Spleen (tissue), 7 donors: ENCODE results near the gene ZNF544.

Experiments
- POLR2A ChIP-seq, 3 donors: fragments of 450-650 bp; IDR thresholded peaks; one replicate each; pipeline ENCODE4 v1.5.1; 2017; ENCODE audit warnings: antibody characterized with exemption in 3 of 3, mild to moderate bottlenecking in 1 of 3
- POLR2AphosphoS5 ChIP-seq, 3 donors: sonication (generic); formaldehyde crosslinking; IDR thresholded peaks; one replicate each; pipeline ENCODE4 v1.5.1; 2017; ENCODE audit warnings: antibody characterized with exemption in 3 of 3
- TF ChIP-seq, protein P1 (sequence below), 11 experiments: fragments of 200-600 bp in 7 of 11; fragments of 450-650 bp in 4 of 11; sonication (generic) in 4 of 11; IDR thresholded peaks in 8 of 11; conservative IDR thresholded peaks in 3 of 11; 1 replicate in 7 of 11; 2 replicates in 4 of 11; pipeline versions ENCODE4 v1.4.0 to v1.8.0; 2016 to 2021; ENCODE audit warnings: antibody characterized with exemption in 11 of 11, inconsistent platforms in 4 of 11, mild to moderate bottlenecking in 1 of 11
- donor health status: DM: no; HTN: no; CAD: no; lungs with moderate emphysema.
- donor health status: DM: no; HTN: no; CAD: no.
- donor health status: DM: no; HTN: no; CAD: no.

DNA sequence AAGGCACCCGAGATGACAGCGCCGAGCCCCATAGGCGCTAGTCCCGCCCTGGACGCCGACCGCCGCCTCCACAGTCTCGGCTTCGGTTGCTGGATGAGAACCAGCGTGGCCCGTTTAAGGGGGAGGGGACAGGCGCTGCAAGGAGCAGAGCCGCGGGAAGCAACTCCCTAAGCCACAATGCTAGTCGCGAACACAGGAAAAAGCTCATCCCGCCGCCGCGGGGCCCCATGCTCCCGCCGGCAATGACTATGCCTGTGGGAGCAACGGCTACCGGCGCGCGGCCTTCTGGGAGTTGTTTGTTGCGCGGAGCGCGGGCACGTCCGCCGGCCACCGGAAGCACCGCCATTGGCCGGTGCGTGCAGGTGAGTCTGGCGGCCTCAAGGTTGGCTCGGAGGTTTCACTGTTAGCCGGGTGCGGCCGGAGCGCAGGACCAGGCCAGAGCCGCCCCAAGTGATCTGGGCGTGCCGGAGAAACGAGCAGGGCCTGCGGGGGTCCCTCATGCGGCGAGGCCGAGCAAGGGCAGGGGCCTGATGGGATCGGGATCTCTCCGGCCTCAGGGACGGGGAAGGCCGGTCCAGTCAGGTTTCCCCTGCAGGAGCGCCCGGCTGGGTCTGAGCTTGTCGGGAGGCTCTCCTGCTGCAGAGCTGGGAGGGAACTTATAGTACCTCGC is at the start of gene ZNF544:
- TF ChIP-seq, protein P1, sequence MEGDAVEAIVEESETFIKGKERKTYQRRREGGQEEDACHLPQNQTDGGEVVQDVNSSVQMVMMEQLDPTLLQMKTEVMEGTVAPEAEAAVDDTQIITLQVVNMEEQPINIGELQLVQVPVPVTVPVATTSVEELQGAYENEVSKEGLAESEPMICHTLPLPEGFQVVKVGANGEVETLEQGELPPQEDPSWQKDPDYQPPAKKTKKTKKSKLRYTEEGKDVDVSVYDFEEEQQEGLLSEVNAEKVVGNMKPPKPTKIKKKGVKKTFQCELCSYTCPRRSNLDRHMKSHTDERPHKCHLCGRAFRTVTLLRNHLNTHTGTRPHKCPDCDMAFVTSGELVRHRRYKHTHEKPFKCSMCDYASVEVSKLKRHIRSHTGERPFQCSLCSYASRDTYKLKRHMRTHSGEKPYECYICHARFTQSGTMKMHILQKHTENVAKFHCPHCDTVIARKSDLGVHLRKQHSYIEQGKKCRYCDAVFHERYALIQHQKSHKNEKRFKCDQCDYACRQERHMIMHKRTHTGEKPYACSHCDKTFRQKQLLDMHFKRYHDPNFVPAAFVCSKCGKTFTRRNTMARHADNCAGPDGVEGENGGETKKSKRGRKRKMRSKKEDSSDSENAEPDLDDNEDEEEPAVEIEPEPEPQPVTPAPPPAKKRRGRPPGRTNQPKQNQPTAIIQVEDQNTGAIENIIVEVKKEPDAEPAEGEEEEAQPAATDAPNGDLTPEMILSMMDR (IDR thresholded peaks at IDR 0.05 in 8 of 11, conservative IDR thresholded peaks at IDR 0.05 in 3 of 11): peak in 3 of 11 experiments; percentile 11 to 28 (median 28)
- TF ChIP-seq POLR2AphosphoS5 (IDR thresholded peaks at IDR 0.05) (peak; percentile 81 to 87 (median 86)), POLR2A (IDR thresholded peaks at IDR 0.05) (no peak)
